Upper lobe of right lung (tissue), 1 donor: ENCODE data around the gene NF1. TPM values are rescaled to one million over a fixed set of nuclear protein-coding genes. Genes with fewer than 3 reads are reported as not detected.
A peak's percentile ranks its signal among the peaks of the same experiment; 100 is the strongest.

Experiments
- ATAC-seq: fragments of 200-7000 bp; cut with Tn5 transposase; one replicate; pipeline ENCODE4 v1.9.1; 2020; ENCODE audit warnings: mild to moderate bottlenecking, moderate library complexity
- DNase-seq: peaks from one replicate; pipeline ENCODE4 v3.0.0-alpha.2; 2020
- H3K27ac ChIP-seq: fragments of 200-600 bp; one replicate; pipeline ENCODE4 v1.8.0; 2022
- H3K27me3 ChIP-seq: fragments of 200-600 bp; one replicate; pipeline ENCODE4 v1.8.0; 2022; ENCODE audit warnings: mild to moderate bottlenecking
- H3K36me3 ChIP-seq: fragments of 200-600 bp; one replicate; pipeline ENCODE4 v1.8.0; 2022
- H3K4me1 ChIP-seq: fragments of 200-600 bp; one replicate; pipeline ENCODE4 v1.8.0; 2022
- H3K4me3 ChIP-seq: fragments of 200-600 bp; one replicate; pipeline ENCODE4 v1.8.0; 2022; ENCODE audit warnings: mild to moderate bottlenecking
- H3K9me3 ChIP-seq: fragments of 200-600 bp; one replicate; pipeline ENCODE4 v1.8.0; 2022
- intact Hi-C: fragments of 100-400 bp; cut with DNase I; formaldehyde crosslinking; loops from one replicate; pipeline ENCODE4 v1.11.0; 2022
- total RNA-seq: library from RNA; stranded (reverse); fragmentation: NEBNext Ultra II Directional; extraction: Animal tissue kit (Norgen Biotek cat#: 25700); gene quantifications from one replicate; pipeline ENCODE4 v1.2.1, GENCODE V29; 2021
- TF ChIP-seq, protein P1 (sequence below): fragments of 200-600 bp; IDR thresholded peaks from one replicate; pipeline ENCODE4 v1.8.0; 2022; ENCODE audit warnings: antibody characterized with exemption
- donor health status: DM: no; HTN: yes; CAD: no; lungs with severe emphysema.

The NF1 gene
- total RNA-seq, 1 donor from 2014 or later, result 61.6 TPM

GRCh38 chr17:31060791-31061550 is 33.8 kb upstream of the NF1 start:
- ATAC-seq (peak; percentile 77), DNase-seq (no peak)

DNA sequence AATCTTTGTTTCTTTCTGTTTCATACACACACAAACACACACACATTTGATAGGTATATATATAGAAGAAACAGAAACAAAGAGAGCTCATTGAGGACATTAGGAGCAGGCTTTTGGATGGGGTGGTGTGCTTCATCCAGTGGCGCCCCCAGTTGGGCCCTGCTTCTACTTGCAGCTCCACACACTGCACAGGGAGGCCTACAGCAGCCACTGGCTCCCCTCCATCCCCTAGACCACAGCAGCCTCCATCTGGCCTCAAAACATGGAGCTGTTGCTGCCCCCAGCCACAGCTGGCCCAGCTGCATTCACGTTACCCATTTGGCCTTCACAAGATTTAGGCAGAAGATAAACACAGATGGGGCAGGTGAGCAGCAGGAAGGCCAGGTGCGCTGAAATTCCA is 33.1 kb upstream of the NF1 start:
- TF ChIP-seq, protein P1, sequence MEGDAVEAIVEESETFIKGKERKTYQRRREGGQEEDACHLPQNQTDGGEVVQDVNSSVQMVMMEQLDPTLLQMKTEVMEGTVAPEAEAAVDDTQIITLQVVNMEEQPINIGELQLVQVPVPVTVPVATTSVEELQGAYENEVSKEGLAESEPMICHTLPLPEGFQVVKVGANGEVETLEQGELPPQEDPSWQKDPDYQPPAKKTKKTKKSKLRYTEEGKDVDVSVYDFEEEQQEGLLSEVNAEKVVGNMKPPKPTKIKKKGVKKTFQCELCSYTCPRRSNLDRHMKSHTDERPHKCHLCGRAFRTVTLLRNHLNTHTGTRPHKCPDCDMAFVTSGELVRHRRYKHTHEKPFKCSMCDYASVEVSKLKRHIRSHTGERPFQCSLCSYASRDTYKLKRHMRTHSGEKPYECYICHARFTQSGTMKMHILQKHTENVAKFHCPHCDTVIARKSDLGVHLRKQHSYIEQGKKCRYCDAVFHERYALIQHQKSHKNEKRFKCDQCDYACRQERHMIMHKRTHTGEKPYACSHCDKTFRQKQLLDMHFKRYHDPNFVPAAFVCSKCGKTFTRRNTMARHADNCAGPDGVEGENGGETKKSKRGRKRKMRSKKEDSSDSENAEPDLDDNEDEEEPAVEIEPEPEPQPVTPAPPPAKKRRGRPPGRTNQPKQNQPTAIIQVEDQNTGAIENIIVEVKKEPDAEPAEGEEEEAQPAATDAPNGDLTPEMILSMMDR, result no peak
- Histone ChIP-seq H3K27me3 (no peaks in the 10 kb centered on the region), H3K36me3 (no peaks in the 10 kb centered on the region), H3K9me3 (no peaks in the 10 kb centered on the region), H3K4me3 (no peak overlapping the region), H3K27ac (no peak overlapping the region), H3K4me1 (no peaks in the 10 kb centered on the region)
- intact Hi-C loops, result no loop called here
- DNase-seq (no peak), ATAC-seq (no peak)

More at GRCh38 chr17:31060791-31061550, 33.8 kb upstream of the NF1 start:
- Histone ChIP-seq H3K27me3 (no peaks in the 10 kb centered on the region), H3K9me3 (no peaks in the 10 kb centered on the region), H3K27ac (no peak overlapping the region), H3K4me3 (no peak overlapping the region), H3K4me1 (no peaks in the 10 kb centered on the region), H3K36me3 (no peaks in the 10 kb centered on the region)
- TF ChIP-seq, protein P1, result no peak
- intact Hi-C loops, result no loop called here

DNA sequence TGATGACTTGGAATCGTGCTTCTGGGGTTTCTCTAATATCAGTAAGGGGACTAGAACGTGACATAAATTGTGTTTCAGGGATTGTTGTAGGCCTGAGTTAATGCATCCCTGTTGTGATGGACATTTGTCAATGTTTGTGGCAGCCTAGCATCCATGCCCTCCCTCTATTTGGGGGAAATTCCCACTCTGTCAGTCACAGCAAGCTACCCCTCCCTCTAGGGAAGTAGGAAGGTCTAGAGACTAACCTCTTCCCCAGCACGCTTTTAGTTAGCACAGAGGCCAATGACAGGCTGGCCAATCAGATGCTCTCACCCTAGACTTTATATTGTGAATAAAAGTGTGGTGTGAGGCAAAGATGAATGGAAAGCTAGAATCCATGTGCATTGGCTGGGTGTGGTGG is 32.4 kb upstream of the NF1 start:
- H3K36me3 ChIP-seq, result no peaks in the 10 kb centered on the region
- peaks cover under 1% of the 10 kb centered on the region for H3K4me1 ChIP-seq
- no peak for ATAC-seq
- no peak overlapping the region for H3K27ac ChIP-seq
- TF ChIP-seq, protein P1, result no peak
- DNase-seq, result no peak
- H3K4me3 ChIP-seq, result no peak overlapping the region
- H3K9me3 ChIP-seq, result no peaks in the 10 kb centered on the region
- no peaks in the 10 kb centered on the region for H3K27me3 ChIP-seq
- intact Hi-C loops, result no loop called here

DNA sequence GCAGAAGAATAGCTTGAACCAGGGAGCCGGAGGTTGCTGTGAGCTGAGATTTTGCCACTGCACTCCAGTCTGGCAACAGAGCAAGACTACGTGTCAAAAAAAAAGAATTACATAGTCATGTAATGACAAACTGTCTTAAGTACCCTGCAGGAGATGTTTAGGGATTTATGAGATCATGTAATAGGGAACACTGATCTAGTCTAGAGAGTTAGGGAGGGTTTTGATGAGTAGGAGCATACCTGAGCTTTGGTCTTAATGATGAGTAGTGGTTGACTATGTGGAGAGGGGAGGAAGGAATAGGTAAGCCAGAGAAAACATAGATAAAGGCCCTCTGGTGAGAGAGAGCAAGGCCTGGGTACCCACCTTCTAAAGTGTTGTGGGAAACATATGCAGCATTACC is 30.1 kb upstream of the NF1 start:
- H3K9me3 ChIP-seq, result no peaks in the 10 kb centered on the region
- H3K4me3 ChIP-seq, result no peak overlapping the region
- no peaks in the 10 kb centered on the region for H3K36me3 ChIP-seq
- H3K4me1 ChIP-seq, result peaks cover 14% of the 10 kb centered on the region
- no peak overlapping the region for H3K27ac ChIP-seq
- H3K27me3 ChIP-seq, result no peaks in the 10 kb centered on the region
- DNase-seq (no peak), ATAC-seq (no peak)
- intact Hi-C loops, result no loop called here
- TF ChIP-seq, protein P1, result no peak

DNA sequence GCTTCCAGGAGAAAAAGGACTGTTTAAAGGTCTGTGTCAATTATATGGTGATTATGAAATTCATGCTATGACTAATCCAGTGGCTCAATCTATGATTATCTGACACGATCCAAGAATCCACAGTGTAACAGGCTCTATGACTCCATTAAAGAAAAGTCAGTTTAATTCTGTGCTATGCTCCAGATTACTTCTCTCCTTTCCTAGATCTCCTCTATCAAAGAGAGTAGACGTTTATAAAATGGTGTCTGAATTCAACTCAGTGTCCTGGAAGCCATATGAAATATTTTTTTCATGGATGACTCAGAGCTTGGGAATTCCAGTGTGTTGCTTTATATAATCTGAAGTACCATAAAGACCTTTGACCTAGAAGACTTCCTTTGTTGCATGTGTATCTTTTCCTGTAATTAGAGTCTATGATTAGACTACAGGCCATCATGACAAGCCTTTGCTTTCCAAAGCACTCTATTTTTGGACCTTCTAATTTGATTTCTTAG is 27.0 kb upstream of the NF1 start:
- ATAC-seq (peak; percentile 65), DNase-seq (no peak)
- intact Hi-C loops, result no loop called here
- H3K27me3 ChIP-seq, result no peaks in the 10 kb centered on the region
- no peak overlapping the region for H3K4me3 ChIP-seq
- peaks cover 14% of the 10 kb centered on the region for H3K4me1 ChIP-seq
- no peaks in the 10 kb centered on the region for H3K36me3 ChIP-seq
- TF ChIP-seq, protein P1, result no peak
- no peaks in the 10 kb centered on the region for H3K9me3 ChIP-seq
- peak overlapping the region; percentile 61 for H3K27ac ChIP-seq
